Effector CD8-positive, alpha-beta T cell (primary cell): Measurements from ENCODE around the gene TNFRSF9.
A peak's percentile ranks its signal among the peaks of the same experiment; 100 is the strongest.
"Not testable (repeated sequence)": the region's sequence is repeated elsewhere in the genome, so short reads cannot be mapped to it uniquely, and the experiment has no call there.

Experiments used
- DNase-seq: peaks from one replicate; lab custom pipeline; 2025; lab: John Stamatoyannopoulos, UW

TNFRSF9 gene

DNA sequence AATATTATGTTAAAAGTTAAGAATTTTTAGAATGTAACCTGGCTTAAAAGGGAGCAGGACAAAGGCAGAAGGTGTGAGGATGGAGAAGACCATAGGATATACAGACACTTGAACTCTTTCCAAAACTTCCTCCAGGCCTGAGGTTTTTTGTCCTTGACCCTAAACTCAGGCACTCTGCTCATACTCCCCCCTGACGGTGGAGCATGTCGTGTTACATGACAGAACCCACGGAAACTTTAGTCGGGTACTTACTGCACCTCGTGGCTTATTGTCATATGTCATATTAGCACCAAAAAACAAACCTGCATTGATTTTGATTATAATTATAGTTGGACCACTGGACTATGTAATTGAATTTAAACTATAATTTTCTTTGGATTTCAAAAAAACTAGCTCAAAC, 20.8 kb downstream of the TNFRSF9 start:
- no peak for DNase-seq

- not testable (repeated sequence) for DNase-seq
Measured at GRCh38 chr1:7917971-7918370, 22.7 kb downstream of the TNFRSF9 start.

DNA sequence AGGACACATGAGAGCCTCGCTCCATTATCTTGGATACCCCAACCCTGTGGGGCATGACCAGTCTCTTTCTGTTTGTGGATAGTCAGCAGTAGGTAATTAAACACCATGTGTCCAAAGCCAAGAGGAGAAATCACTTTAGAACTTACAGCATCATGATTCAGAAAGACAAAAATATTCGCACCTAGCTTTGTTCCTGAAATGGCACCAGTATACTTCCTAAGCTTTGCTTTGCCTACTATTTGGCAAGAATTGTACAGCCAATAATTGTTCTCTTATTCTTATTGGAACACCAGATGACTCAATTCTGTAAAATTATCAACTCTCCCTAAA, 24.2 kb downstream of the TNFRSF9 start:
- no peak for DNase-seq

GRCh38 chr1:7915826-7916500, 24.7 kb downstream of the TNFRSF9 start:
- DNase-seq, result peak; percentile 14

DNA sequence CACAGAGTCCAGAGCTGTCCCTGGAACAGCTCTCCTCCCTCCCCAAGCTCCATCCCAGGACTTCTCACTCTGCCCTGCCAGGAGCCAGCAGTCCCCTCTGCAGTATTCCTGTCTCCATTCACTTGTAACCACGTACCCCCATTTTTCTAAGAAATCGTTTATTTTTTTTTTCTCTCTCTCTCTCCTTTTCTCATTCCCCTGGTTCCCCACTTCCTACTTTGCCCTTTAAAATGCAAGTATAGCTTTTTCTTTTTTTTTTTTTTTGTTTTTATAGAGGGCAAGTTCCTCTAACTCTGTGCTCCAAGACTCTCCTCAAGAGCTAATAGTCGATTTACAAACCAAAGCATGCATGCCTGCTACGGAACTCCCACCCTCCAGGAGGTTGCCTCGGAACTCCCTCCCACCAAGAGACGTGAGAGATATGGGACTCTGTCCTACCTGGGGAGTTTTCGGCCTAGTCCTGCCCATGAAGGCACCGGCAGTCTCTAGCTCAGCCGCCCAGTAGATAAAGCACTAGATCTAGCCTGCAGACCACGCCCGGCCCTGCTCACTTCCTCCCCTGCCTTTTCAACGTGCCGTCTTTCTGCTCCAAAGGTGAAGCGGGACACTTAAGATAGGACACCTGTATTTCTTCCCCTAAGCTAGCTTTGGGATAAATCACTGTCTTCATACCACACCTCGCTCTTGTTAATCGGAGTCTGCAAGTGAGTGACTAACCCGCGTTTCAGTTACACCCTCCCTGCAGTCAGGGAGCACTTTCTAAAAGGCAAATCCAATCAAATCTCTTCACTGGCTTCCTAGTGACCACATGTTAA, 27.7 kb downstream of the TNFRSF9 start:
- peak; percentile 3 for DNase-seq

DNA sequence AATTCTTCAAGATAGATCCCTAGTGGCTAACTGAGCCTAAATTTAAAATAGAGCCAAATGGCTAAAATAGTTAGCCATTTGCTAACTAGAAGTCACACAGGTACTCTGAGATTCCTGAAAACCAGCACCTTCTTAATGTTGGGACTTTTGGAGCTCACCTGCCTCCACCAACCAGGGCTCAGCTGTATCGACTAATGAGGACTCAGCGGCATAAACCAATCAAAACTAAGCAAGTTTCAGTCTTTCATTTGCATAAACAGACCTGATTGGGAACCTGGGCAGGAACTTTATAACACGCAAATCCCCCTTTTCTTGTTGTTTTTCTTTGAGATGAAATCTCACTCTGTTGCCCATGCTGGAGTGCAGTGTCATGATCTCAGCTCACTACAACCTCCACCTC, 28.5 kb downstream of the TNFRSF9 start:
- no peak for DNase-seq

DNA sequence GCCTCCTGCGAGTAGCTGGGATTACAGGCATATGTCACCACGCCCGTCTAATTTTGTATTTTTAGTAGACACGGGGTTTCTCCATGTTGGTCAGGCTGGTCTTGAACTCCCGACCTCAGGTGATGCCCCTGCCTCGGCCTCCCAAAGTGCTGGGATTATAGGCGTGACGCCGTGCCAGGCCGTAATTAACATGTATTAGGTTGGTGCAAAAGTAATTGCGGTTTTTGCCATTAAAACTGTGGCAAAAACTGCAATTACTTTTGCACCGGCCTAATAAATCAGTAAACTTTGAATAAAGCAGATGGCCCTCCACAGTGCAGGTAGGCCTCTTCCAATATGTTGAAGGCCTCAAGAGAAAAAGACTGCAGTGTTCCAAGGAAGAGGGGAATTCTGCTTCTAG, 35.4 kb downstream of the TNFRSF9 start:
- no peak for DNase-seq

GRCh38 chr1:7902478-7903085, 38.1 kb downstream of the TNFRSF9 start:
- DNase-seq, result peak; percentile 32

DNA sequence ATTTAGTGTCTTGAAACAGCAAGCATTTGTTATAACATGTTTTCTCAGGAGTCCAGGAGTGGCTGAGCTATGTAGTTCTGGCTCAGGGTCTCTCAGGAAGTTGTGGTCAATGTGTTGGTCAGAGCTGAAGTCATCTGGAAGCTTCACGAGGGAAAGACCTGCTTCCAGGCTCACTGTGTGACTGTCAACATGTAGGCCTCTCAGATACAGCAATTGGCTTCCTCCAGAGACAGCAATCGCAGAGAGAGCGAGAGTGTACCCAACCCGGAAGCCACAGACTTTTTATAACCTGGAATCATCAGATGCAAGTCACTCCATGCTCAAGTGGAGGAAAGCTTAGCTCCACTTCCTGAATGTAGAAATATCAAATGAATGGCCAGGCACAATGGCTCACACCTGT, 40.9 kb downstream of the TNFRSF9 start:
- no peak for DNase-seq

- DNase-seq, result no peak
Measured at GRCh38 chr1:7898962-7899361, 41.7 kb downstream of the TNFRSF9 start.

- no peak for DNase-seq
Measured at GRCh38 chr1:7896994-7897393, 43.6 kb downstream of the TNFRSF9 start.

- DNase-seq, result no peak
Measured at GRCh38 chr1:7893529-7894180, 47.0 kb downstream of the TNFRSF9 start.

- no peak for DNase-seq
Measured at GRCh38 chr1:7891804-7892203, 48.8 kb downstream of the TNFRSF9 start.

- DNase-seq, result no peak
Measured at GRCh38 chr1:7890853-7891252, 49.8 kb downstream of the TNFRSF9 start.

DNA sequence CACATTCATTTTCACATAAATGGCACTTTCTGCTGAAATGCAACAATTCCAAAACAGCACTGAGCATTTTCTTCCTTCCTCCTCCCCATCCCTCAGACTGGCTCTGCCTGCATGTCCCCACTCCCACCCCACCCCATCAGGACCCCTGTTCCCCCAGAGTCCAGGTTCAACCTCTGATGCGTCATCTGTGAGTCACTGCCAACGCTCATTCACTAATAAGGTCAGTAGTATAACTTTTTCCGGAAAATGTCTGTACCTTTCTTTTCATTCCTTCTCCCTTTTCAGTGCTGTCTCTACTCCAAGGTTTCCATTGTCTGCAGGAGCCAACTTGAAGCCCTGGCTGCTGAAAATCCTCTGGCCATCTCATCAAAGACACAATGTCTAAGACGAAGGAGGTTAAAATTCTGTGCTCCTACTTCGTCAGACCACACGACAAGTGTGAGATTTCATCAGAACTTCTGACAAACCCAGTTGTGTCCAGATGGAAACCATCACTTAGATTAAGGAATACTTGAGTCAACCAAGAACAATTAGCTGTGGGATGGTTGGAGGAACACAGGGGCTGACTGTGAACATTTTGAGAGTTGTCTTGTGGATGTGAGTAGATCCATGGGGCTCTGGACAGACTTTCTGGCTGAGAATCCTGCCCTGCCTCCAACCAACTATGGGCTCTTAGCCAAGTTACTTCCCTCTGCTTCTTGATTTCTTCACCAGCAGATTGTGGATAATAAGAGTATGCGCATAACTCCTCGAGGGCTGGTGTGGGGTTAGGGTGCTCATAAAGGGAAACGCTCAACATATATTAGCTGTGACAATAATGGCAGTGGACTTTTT, 52.2 kb downstream of the TNFRSF9 start:
- no peak for DNase-seq

DNA sequence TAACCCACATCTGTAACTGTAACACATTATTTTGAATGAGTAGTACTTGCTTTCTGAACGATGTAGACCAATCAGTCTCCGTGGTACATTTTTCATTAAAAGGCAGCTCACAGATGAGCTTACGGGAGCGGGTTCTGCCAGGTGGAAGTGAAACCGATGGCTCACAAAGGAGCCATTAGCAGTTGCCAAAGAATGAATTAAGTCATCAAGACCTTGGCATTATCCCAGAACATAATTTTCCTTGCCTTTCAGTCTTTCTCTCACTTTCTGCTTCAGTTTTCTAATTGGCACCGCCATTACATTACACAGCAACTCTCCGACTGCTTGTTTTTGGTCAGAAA, 54.3 kb downstream of the TNFRSF9 start:
- DNase-seq, result no peak

GRCh38 chr1:7885513-7886404, 54.9 kb downstream of the TNFRSF9 start:
- no peak for DNase-seq

GRCh38 chr1:7884757-7885156, 55.9 kb downstream of the TNFRSF9 start:
- DNase-seq, result no peak

DNA sequence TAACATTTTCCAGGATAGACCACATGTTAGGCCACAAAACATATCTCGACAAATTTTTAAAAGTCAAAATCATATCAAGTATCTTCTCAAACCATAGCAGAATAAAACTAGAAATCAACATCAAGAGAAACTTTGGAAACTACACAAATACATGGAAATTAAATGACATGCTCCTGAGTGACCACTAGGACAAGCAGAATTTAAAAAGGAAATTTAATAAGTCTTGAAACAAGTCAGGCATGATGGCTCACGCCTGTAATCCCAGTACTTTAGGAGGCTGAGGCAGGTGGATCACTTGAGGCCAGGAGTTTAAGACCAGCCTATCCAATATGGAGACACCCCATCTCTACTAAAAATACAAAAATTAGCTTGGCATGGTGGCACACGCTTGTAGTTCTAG, 61.4 kb downstream of the TNFRSF9 start:
- no peak for DNase-seq

DNA sequence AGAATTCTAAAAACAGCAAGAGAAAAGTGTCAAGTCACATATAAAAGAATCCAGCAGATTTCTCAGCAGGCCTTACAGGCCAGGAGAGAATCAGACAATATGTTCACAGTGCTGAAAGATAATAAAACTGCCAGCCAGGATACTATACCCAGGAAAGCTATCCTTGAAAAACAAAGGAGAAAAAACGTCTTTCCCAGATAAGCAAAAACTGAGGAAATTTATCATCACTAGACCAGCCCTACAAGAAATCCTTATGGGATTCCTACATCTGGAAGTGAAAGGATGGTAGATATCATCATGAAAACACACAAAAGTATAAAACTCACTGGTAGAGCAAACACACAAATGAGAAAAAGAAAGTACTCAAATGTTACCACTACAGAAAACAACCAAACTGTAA, 62.6 kb downstream of the TNFRSF9 start:
- DNase-seq, result no peak
